Measurements from ENCODE around the gene HECTD3.

DNA sequence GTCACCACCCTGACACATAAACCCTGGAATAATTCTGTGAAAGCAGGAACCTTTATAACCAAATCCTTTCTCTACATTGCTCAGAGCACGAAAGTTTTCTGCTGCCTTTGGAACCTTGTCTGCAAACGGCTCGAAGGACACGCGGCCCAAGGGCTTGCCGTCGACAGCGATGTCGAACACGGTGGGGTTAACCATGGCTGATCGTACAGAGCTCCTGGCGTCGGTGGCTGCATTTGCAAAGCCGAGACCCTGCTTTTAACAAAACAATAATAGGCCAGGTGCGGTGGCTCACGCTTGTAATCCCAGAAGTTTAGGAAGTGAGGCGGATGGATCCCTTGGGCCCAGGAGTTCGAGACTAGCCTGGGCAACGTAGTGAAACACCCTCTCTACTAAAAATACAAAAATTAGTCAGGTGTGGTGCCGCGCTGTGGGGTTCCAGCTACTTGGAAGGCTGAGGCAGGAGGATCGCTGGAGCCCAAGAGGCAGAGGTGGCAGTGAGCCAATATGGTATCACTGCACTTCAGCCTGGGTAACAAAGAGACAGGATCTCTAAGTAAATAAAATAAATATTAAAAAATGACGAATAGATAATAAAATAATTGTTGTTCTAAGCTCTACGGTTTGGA lies 22.5 kb downstream of the HECTD3 start:
- TF ChIP-seq, protein P1, sequence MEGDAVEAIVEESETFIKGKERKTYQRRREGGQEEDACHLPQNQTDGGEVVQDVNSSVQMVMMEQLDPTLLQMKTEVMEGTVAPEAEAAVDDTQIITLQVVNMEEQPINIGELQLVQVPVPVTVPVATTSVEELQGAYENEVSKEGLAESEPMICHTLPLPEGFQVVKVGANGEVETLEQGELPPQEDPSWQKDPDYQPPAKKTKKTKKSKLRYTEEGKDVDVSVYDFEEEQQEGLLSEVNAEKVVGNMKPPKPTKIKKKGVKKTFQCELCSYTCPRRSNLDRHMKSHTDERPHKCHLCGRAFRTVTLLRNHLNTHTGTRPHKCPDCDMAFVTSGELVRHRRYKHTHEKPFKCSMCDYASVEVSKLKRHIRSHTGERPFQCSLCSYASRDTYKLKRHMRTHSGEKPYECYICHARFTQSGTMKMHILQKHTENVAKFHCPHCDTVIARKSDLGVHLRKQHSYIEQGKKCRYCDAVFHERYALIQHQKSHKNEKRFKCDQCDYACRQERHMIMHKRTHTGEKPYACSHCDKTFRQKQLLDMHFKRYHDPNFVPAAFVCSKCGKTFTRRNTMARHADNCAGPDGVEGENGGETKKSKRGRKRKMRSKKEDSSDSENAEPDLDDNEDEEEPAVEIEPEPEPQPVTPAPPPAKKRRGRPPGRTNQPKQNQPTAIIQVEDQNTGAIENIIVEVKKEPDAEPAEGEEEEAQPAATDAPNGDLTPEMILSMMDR (conservative IDR thresholded peaks at IDR 0.05; ENCODE audit: low read length): no peak
- TF ChIP-seq EZH2phosphoT487 (IDR thresholded peaks at IDR 0.05; ENCODE audit: borderline replicate concordance, low read depth, low read length): no peak

Data from OCI-LY7 (cell line).